PFSK-1 (cell line): Measurements from ENCODE around the gene TMEM219.

Experiments
- POLR2AphosphoS5 ChIP-seq: IDR thresholded peaks from 2 replicates; pipeline ENCODE4 v1.6.1; 2012; ENCODE audit warnings: low read depth, mild to moderate bottlenecking, control low read depth, low read length, moderate library complexity
- TAF1 ChIP-seq: IDR thresholded peaks from 2 replicates; pipeline ENCODE4 v1.6.1; 2012; ENCODE audit warnings: low read length, control low read depth, borderline replicate concordance; ENCODE audit not compliant: insufficient read depth
- TF ChIP-seq, protein P1 (sequence below), 2 experiments: IDR thresholded peaks; 2 replicates each; pipeline versions ENCODE4 v1.6.1 to v1.8.0; 2011 to 2012; ENCODE audit warnings: low read depth in 2 of 2, low read length in 2 of 2, control low read depth in 1 of 2, inconsistent platforms in 1 of 2, mild to moderate bottlenecking in 1 of 2, moderate library complexity in 1 of 2; ENCODE audit not compliant: insufficient read depth in 1 of 2

GRCh38 chr16:29989111-29989858 lies 27.4 kb downstream of the TMEM219 start:
- TF ChIP-seq POLR2AphosphoS5 (no peak), TAF1 (no peak)
- TF ChIP-seq, protein P1, sequence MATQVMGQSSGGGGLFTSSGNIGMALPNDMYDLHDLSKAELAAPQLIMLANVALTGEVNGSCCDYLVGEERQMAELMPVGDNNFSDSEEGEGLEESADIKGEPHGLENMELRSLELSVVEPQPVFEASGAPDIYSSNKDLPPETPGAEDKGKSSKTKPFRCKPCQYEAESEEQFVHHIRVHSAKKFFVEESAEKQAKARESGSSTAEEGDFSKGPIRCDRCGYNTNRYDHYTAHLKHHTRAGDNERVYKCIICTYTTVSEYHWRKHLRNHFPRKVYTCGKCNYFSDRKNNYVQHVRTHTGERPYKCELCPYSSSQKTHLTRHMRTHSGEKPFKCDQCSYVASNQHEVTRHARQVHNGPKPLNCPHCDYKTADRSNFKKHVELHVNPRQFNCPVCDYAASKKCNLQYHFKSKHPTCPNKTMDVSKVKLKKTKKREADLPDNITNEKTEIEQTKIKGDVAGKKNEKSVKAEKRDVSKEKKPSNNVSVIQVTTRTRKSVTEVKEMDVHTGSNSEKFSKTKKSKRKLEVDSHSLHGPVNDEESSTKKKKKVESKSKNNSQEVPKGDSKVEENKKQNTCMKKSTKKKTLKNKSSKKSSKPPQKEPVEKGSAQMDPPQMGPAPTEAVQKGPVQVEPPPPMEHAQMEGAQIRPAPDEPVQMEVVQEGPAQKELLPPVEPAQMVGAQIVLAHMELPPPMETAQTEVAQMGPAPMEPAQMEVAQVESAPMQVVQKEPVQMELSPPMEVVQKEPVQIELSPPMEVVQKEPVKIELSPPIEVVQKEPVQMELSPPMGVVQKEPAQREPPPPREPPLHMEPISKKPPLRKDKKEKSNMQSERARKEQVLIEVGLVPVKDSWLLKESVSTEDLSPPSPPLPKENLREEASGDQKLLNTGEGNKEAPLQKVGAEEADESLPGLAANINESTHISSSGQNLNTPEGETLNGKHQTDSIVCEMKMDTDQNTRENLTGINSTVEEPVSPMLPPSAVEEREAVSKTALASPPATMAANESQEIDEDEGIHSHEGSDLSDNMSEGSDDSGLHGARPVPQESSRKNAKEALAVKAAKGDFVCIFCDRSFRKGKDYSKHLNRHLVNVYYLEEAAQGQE (IDR thresholded peaks at IDR 0.05; ENCODE audit: insufficient read depth in 1 of 2, low read depth in 2 of 2, low read length in 2 of 2) = no peak
